GM19438 (cell line): Measurements from ENCODE around the gene ANAPC5.
A peak's percentile ranks its signal among the peaks of the same experiment; 100 is the strongest.

ENCODE experiments used
- ATAC-seq: cut with Tn5 transposase; IDR thresholded peaks from one replicate; pipeline ENCODE4 v1.9.1; 2021; ENCODE audit warnings: low read depth; ENCODE audit not compliant: unreplicated experiment

The ANAPC5 gene

GRCh38 chr12:121366063-121366459 lies 13.8 kb upstream of the ANAPC5 start:
- no peak for ATAC-seq

- ATAC-seq = no peak
Observed at GRCh38 chr12:121365416-121366062, 13.3 kb upstream of the ANAPC5 start.

- no peak for ATAC-seq
Observed at GRCh38 chr12:121364683-121365121, 12.5 kb upstream of the ANAPC5 start.

- no peak for ATAC-seq
Observed at GRCh38 chr12:121358073-121358472, 5.9 kb upstream of the ANAPC5 start.

GRCh38 chr12:121357331-121357730 lies 5.1 kb upstream of the ANAPC5 start:
- no peak for ATAC-seq

- no peak for ATAC-seq
Observed at GRCh38 chr12:121356657-121357056, 4.4 kb upstream of the ANAPC5 start.

GRCh38 chr12:121355818-121356217 lies 3.6 kb upstream of the ANAPC5 start:
- no peak for ATAC-seq

GRCh38 chr12:121352682-121353018 lies 439 bp upstream of the ANAPC5 start:
- peak; percentile 28 for ATAC-seq

GRCh38 chr12:121346747-121347146 lies 5.5 kb downstream of the ANAPC5 start:
- ATAC-seq = no peak

- no peak for ATAC-seq
Observed at GRCh38 chr12:121345151-121345815, 6.9 kb downstream of the ANAPC5 start.

GRCh38 chr12:121344506-121344905 lies 7.7 kb downstream of the ANAPC5 start:
- ATAC-seq = no peak

GRCh38 chr12:121337416-121337815 lies 14.8 kb downstream of the ANAPC5 start:
- ATAC-seq = no peak

GRCh38 chr12:121334513-121335343 lies 17.5 kb downstream of the ANAPC5 start:
- no peak for ATAC-seq

GRCh38 chr12:121333747-121334146 lies 18.5 kb downstream of the ANAPC5 start:
- no peak for ATAC-seq

- ATAC-seq = no peak
Observed at GRCh38 chr12:121331248-121331647, 21.0 kb downstream of the ANAPC5 start.

GRCh38 chr12:121330692-121331091 lies 21.5 kb downstream of the ANAPC5 start:
- no peak for ATAC-seq

- no peak for ATAC-seq
Observed at GRCh38 chr12:121330195-121330594, 22.0 kb downstream of the ANAPC5 start.

- no peak for ATAC-seq
Observed at GRCh38 chr12:121328620-121329019, 23.6 kb downstream of the ANAPC5 start.

GRCh38 chr12:121326996-121327674 lies 25.1 kb downstream of the ANAPC5 start:
- ATAC-seq = no peak

GRCh38 chr12:121325922-121326396 lies 26.3 kb downstream of the ANAPC5 start:
- no peak for ATAC-seq

GRCh38 chr12:121323908-121324307 lies 28.3 kb downstream of the ANAPC5 start:
- no peak for ATAC-seq
